Measurements from ENCODE around the gene XRN2.

DNA sequence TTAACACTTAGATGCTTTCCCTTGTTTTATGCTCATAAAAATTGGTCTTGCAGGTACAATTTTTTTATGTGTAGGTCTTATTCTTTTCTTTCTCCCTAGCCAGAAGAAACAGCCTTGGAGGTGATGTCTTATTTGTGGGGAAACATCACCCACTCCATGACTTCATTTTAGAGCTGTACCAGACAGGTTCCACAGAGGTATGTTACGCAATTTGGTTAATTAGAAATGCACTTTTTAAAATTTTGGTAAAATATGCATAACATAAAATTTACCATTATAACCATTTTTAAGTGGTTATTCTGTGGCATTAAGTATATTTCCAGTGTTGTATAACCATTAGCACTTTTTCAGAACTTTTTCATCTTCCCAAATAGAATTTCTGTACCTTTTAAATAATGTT is 52.9 kb downstream of the XRN2 start:
- TF ChIP-seq, protein P1, sequence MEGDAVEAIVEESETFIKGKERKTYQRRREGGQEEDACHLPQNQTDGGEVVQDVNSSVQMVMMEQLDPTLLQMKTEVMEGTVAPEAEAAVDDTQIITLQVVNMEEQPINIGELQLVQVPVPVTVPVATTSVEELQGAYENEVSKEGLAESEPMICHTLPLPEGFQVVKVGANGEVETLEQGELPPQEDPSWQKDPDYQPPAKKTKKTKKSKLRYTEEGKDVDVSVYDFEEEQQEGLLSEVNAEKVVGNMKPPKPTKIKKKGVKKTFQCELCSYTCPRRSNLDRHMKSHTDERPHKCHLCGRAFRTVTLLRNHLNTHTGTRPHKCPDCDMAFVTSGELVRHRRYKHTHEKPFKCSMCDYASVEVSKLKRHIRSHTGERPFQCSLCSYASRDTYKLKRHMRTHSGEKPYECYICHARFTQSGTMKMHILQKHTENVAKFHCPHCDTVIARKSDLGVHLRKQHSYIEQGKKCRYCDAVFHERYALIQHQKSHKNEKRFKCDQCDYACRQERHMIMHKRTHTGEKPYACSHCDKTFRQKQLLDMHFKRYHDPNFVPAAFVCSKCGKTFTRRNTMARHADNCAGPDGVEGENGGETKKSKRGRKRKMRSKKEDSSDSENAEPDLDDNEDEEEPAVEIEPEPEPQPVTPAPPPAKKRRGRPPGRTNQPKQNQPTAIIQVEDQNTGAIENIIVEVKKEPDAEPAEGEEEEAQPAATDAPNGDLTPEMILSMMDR (IDR thresholded peaks at IDR 0.05) = no peak
- TF ChIP-seq POLR2A (IDR thresholded peaks at IDR 0.05) = no peak

Measured in esophagus squamous epithelium (tissue), 4 donors.